Measurements from ENCODE around the gene IFRD1.

IFRD1 gene, protein sequence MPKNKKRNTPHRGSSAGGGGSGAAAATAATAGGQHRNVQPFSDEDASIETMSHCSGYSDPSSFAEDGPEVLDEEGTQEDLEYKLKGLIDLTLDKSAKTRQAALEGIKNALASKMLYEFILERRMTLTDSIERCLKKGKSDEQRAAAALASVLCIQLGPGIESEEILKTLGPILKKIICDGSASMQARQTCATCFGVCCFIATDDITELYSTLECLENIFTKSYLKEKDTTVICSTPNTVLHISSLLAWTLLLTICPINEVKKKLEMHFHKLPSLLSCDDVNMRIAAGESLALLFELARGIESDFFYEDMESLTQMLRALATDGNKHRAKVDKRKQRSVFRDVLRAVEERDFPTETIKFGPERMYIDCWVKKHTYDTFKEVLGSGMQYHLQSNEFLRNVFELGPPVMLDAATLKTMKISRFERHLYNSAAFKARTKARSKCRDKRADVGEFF

GRCh38 chr7:112449902-112450806, at the start of gene IFRD1:
IFRD1 (plus strand) TSS chr7:112450460; CDS start chr7:112450689, 229 bp downstream.
- DNase-seq = peak; percentile 94

DNA sequence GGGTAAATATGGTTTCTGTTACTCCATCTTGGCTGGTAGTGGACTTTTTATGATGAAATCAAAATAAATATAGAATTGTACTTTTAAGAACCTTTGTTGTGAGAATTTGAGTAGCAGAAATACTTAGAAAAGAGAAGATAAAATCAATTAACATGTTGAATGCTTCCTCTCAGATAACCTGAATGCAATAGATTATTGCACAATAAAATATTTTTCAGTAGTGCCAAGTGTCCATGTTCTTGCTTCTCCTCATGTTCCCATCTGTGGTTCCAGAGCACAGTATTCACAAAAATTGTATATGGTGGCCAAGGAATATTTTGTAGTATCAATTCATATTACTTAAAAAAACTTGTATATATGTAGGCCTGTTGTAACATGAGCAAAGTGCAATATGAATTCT, 45.9 kb upstream of the IFRD1 start:
- no peak for DNase-seq

- DNase-seq = no peak
Observed at GRCh38 chr7:112405286-112405685, 45.0 kb upstream of the IFRD1 start.

DNA sequence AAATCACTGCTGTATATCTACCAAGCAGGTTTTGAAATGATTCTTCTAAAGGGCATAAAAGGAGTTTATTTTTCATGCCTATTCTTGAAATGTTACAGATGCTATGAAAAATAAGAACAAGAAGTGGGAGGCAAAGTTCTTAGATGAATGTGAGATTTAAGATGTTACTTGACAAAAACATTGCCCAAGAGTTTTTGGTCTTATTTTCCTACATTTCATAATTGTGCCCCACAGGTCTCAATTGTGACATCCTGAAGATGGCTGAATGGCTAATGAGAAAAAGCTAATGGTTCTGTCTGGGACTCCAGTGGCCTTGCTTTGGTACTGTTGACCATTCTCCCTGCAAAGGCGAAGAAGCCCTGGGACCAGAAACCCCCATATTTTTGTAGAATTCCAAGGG, 43.0 kb upstream of the IFRD1 start:
- no peak for DNase-seq

DNA sequence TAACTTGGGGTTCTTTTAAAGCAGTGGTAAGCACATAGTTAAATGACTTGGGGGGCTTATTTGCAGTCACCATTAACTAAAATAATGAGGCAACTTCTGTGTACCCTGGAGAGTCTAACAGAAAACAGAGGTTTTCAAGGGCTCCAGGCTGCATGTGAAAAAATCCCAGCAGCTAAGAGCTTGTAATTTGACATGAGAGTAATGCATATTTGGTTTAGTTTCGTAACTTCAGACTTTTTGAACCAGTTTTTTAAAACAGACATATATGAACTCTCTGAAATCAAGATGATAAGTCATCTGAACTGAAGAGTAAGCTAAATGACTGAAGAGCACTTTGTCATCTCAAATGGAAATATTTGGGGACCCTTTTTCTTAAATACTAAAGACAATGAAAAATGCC, 40.2 kb upstream of the IFRD1 start:
- no peak for DNase-seq

DNA sequence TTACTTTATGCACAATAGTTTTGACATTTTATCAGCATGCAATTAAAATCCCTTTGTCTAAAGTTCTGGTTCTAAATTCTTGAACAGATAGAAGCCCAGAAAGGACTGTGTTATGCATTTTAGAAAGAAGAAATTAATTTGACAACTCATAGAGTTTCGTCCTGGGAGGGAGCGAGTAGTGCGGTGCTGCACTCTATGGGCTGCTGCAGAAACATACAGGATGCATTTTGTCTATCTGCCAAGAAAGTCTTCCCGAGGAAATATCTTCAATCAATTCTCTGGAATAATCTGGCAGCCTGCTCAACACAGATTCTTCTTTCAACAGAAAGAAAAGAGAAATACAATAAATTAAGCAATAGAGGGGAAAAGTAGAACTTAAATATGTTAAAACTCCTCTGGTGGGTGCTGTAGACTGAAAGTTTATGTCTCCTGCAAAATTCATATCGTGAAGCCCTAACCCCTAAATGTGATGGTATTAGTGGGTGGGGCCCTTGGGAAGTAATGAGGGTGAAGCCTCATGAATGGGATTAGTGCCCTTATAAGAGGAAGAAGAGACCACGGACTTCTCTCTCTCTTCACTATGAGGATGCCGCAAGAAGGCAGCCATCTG, 39.0 kb upstream of the IFRD1 start:
- DNase-seq = no peak

GRCh38 chr7:112414855-112415490, 35.3 kb upstream of the IFRD1 start:
- DNase-seq = peak; percentile 41

- no peak for DNase-seq
Observed at GRCh38 chr7:112416127-112416526, 34.1 kb upstream of the IFRD1 start.

DNA sequence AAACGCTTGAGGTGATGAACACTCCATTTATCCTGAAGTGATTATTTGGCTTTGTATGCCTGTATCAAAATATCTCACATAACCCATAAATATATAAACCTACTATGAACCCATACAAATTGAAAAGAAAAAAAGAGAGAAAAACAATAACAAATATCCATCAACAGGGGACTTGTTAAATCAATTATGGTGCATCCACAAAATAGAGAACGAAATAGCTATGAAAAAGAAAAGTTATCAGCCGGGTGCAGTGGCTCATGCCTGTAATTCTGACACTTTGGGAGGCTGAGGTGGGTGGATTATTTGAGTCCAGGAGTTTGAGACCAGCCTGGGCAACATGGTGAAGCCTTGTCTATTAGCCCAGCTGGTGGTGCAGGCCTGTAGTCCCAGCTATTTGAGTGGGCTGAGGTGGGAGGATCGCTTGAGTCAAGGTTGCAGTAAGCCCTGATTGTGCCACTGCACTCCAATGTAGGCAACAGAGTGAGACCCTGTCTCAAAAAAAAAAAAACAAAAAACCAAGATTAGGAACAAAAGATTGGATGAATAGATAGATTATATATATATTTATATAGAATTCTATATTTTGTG, 30.6 kb upstream of the IFRD1 start:
- no peak for DNase-seq

DNA sequence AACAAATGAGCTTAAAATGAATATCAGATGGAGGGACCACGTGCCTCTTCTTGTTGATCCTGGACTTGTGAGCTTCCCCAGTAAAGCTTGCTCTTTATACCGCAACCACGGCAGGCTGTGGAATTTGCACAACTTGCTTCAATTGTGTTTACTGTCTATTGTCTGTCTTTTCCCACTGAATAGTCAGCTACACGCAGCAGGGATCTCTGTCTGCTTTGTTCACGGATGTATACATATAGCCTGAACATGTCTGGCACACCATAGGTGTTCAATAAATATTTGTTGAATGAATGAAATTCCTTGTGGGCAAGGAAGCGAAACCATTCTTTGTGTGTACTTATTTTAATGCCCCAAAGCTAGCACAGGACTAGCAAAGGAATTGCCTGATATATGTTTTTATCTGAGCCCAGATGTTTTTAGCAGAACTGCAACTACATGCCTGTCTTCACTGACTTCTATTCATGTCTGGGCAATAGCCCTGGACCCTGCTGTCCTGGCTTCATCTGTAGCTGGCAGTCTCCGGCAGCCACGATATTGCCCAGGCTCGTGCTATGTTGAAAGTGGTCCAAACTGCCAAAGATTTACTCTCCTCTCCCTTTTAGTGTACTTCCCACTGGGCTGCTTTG, 29.9 kb upstream of the IFRD1 start:
- no peak for DNase-seq

- no peak for DNase-seq
Observed at GRCh38 chr7:112421666-112422486, 28.4 kb upstream of the IFRD1 start.

GRCh38 chr7:112422842-112423496, 27.3 kb upstream of the IFRD1 start:
- no peak for DNase-seq

GRCh38 chr7:112423987-112424386, 26.3 kb upstream of the IFRD1 start:
- no peak for DNase-seq

DNA sequence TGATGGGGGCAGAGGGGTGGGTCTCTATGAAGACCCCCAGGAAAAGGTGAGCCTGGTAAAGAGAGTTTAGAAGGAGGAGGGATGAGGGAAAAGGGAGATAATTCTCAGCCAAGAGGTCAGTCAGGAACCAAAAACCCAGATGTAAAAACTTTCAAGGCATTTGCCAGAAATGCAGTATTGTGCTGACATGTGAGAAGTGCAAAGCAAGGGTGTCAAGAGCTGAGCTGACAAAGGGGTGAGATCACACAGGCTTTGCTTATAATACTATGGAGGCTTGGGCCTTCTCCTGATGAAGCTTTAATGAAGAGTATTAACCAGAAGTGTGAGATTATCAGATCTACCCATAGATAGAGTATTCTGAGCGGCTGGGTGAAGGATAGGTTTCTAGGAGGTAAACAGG, 22.3 kb upstream of the IFRD1 start:
- DNase-seq = no peak

DNA sequence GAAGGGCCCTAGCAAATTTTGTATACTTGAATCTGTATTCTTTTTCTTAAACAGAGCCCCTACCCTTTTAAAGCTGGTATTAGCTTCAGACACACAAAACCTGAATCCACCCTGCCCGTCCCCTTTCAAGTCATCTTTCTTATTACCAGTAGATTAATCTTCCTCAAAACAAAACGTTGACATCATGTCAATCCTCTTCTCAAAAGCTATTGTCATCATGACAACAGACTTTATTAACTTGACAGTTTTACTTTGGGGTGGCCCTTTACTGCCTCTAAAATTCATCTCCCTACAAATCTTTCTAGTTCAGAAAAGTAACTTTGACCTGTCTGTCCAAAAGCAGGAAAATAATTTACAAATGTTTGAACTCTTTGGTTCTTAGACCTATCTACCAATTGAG, 21.5 kb upstream of the IFRD1 start:
- no peak for DNase-seq

GRCh38 chr7:112430649-112431048, 19.6 kb upstream of the IFRD1 start:
- no peak for DNase-seq

DNA sequence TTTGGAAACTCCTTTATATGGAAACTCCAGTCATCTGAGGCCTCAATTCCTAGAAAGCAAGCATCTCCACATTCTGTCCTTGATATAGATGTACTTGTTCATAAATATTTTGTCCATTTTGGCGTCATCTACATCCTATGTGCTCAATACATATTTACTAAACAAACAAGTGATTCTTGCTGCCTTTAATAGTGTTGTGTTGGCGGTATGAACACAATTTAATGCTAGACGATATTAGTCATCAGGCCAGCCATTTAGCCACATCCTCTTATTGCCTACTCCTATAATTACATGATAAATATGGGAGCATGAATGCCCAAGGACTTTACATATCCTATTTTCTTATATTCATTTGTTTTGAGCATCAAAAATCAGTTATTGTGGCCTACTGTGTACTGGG, 18.5 kb upstream of the IFRD1 start:
- no peak for DNase-seq

DNA sequence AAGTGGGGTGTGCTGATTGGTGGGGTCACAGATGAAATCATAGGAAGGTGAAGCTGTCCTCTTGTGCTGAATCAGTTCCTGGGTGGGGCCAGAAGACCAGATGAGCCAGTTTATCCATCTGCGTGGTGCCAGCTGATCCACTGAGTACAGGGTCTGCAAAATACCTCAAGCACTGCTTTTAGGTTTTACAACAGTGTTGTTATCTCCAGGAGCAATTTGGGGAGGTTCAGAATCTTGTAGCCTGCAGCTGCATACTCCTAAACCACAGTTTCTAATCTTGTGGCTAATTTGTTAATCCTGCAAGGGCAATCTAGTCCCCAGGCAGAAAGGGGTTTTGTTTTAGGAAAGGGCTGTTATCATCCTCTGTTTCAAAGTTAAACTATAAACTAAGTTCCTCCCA, 17.0 kb upstream of the IFRD1 start:
- no peak for DNase-seq

- DNase-seq = no peak
Observed at GRCh38 chr7:112437072-112437471, 13.2 kb upstream of the IFRD1 start.

GRCh38 chr7:112439476-112439875, 10.8 kb upstream of the IFRD1 start:
- DNase-seq = no peak

DNA sequence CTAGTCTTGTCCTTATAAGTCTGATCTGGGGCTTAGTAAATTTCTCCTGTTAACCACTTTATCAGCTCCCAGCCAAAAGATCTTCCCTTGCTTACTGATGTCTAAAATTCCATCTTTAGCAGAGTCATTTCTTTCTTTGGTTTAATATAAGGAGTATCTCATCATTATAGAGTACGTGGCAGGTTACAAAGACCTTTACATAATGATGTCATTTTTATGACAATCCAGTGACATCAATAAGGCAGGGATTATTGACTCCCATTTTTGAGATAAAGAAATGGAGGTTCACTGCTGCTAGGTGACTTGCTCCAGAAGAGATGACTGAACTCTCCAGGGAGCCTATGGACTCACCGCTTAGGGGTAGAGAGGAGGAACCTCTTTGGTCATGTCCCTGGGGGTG, 8.1 kb upstream of the IFRD1 start:
- no peak for DNase-seq
